Suprapubic skin (tissue), 4 donors: ENCODE results near the gene PITX1. TPM values are rescaled to one million over a fixed set of nuclear protein-coding genes. Genes with fewer than 3 reads are reported as not detected.

Experiments
- DNase-seq, 2 donors: peaks; one replicate each; pipeline ENCODE4 v3.0.0-alpha.2; 2019; ENCODE audit warnings: low spot score in 2 of 2
- H3K27ac ChIP-seq: fragments of 200-600 bp; sonication (generic); one replicate; pipeline ENCODE4 v1.5.1; 2019
- H3K27me3 ChIP-seq: fragments of 200-600 bp; sonication (generic); one replicate; pipeline ENCODE4 v1.5.1; 2019
- H3K36me3 ChIP-seq: fragments of 200-600 bp; sonication (generic); one replicate; pipeline ENCODE4 v1.5.1; 2019
- H3K4me1 ChIP-seq: fragments of 200-600 bp; sonication (generic); one replicate; pipeline ENCODE4 v1.5.1; 2019
- H3K4me3 ChIP-seq: fragments of 200-600 bp; sonication (generic); one replicate; pipeline ENCODE4 v1.5.1; 2019; ENCODE audit warnings: mild to moderate bottlenecking
- H3K9me3 ChIP-seq: fragments of 200-600 bp; sonication (generic); one replicate; pipeline ENCODE4 v1.5.1; 2019
- EP300 ChIP-seq: sonication (generic); formaldehyde crosslinking; IDR thresholded peaks from one replicate; pipeline ENCODE4 v1.6.1; 2017; ENCODE audit warnings: antibody characterized with exemption
- POLR2A ChIP-seq, 2 donors: fragments of 450-650 bp; IDR thresholded peaks; one replicate each; pipeline ENCODE4 v1.6.1; 2017; ENCODE audit warnings: antibody characterized with exemption in 2 of 2, mild to moderate bottlenecking in 2 of 2, moderate library complexity in 2 of 2
- POLR2AphosphoS5 ChIP-seq, 3 donors: sonication (generic); formaldehyde crosslinking; IDR thresholded peaks; one replicate each; pipeline ENCODE4 v1.6.1; 2017; ENCODE audit warnings: antibody characterized with exemption in 3 of 3
- WGBS: methylation state at CpG from one replicate; pipeline ENCODE4 v1.1.5; 2018; 5-methylcytosine and 5-hydroxymethylcytosine counted together
- total RNA-seq, 4 donors: library from RNA; depleted of rRNA; stranded (reverse); fragments of >200 nt; gene quantifications; one replicate each; pipeline ENCODE4 v1.1.0, GENCODE V29; 2016
- TF ChIP-seq, protein P1 (sequence below), 2 donors: fragments of 200-600 bp in 1 of 2; fragments of 450-650 bp in 1 of 2; sonication (generic) in 1 of 2; IDR thresholded peaks; one replicate each; pipeline ENCODE4 v1.5.1; 2016 to 2019; ENCODE audit warnings: antibody characterized with exemption in 2 of 2, mild to moderate bottlenecking in 1 of 2, moderate library complexity in 1 of 2

PITX1 gene
- total RNA-seq, 4 donors from 2014 or later: 0.64 to 2.4 (median 1.4) TPM

DNA sequence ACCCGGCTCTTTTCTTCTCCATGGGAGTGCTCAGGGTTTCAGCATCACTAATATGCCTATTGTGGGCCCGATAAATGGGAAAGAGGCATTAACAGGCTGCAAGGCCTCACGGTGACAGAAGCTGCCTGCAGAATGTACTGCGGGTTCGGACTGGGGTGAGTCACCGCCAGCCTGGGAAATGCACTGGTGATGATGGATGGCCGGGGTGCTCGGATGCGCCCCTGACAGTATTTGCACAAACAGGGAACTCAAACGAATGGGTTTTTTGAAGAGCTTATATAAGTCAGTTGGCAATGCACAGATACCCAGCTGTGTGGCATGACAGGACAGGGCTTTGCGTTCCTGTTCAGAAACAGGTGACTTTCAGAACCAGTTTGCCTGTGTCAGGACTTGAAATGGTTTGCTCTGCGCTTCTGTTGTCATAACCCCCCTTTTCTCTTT is 42.0 kb upstream of the PITX1 start:
- Histone ChIP-seq H3K36me3 (no peaks in the 10 kb centered on the region), H3K27ac (no peak overlapping the region), H3K4me1 (peaks cover 5% of the 10 kb centered on the region), H3K9me3 (no peaks in the 10 kb centered on the region), H3K27me3 (peaks cover 4% of the 10 kb centered on the region), H3K4me3 (no peak overlapping the region)
- 76% methylated on average over 7 of the region's 12 CpGs for WGBS
- peak in 1 of 2 donors; percentile 66 for DNase-seq
- TF ChIP-seq, protein P1, sequence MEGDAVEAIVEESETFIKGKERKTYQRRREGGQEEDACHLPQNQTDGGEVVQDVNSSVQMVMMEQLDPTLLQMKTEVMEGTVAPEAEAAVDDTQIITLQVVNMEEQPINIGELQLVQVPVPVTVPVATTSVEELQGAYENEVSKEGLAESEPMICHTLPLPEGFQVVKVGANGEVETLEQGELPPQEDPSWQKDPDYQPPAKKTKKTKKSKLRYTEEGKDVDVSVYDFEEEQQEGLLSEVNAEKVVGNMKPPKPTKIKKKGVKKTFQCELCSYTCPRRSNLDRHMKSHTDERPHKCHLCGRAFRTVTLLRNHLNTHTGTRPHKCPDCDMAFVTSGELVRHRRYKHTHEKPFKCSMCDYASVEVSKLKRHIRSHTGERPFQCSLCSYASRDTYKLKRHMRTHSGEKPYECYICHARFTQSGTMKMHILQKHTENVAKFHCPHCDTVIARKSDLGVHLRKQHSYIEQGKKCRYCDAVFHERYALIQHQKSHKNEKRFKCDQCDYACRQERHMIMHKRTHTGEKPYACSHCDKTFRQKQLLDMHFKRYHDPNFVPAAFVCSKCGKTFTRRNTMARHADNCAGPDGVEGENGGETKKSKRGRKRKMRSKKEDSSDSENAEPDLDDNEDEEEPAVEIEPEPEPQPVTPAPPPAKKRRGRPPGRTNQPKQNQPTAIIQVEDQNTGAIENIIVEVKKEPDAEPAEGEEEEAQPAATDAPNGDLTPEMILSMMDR (IDR thresholded peaks at IDR 0.05): no peak
- no peak for TF ChIP-seq POLR2AphosphoS5 (IDR thresholded peaks at IDR 0.05)
- no peak for TF ChIP-seq POLR2A (IDR thresholded peaks at IDR 0.05)
- no peak for TF ChIP-seq EP300

DNA sequence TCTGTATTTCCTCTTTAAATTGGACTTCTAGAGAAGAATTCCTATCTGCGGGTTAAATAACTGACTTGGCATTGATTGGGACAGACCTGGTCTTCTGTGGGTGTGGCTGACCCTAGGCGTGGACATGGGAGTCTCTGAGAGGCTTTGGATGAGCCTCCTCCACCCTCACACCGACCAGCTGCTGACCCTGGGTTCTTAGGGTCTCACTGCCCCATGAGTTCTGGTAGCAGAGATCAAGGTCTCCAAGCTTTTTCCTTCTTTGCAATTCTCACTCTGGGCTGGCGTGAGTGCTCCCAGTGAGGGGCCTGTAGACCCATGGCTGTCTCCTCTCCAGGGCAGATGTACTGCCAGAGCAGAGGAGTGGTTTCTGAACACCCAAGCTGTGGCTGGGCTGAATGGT is 41.6 kb upstream of the PITX1 start:
- no peak overlapping the region for H3K4me3 ChIP-seq
- H3K4me1 ChIP-seq: peaks cover 5% of the 10 kb centered on the region
- H3K27ac ChIP-seq: no peak overlapping the region
- H3K36me3 ChIP-seq: no peaks in the 10 kb centered on the region
- H3K27me3 ChIP-seq: peaks cover 5% of the 10 kb centered on the region
- WGBS: 93% methylated on average over 3 of the region's 4 CpGs
- DNase-seq: peak; percentile 15 to 50
- TF ChIP-seq, protein P1 (IDR thresholded peaks at IDR 0.05): no peak
- TF ChIP-seq POLR2A (IDR thresholded peaks at IDR 0.05): no peak
- TF ChIP-seq POLR2AphosphoS5 (IDR thresholded peaks at IDR 0.05): no peak
- TF ChIP-seq EP300: no peak
- H3K9me3 ChIP-seq: no peaks in the 10 kb centered on the region

DNA sequence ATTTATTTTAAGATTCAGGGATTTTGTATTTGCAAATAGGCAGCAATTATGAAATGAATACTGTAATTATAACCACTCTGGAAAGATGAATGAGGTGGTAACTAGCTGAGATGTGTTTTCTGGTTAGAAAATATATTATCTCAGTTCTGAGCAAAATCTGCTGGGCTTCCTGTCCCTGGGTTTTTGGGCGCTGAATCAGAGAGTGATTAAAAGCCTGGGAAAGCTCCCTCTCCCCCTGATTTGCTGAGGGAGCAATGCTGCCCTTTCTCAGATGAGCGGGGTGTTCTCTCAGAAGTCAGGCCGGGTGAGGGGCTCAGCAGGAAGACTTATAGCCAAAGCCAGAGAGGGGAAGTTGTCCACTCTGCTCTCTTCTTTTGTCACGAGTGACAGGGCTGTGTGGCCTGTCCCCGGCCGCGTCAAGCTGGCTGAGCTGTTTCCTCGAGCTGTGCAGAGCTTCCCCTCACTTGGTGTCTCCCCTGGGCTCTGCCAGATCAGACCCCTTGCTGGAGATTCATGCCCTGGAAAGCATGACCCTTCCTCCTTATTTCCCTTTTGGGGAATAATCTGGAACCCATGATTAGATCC is 39.8 kb upstream of the PITX1 start:
- peaks cover 5% of the 10 kb centered on the region for H3K4me1 ChIP-seq
- H3K36me3 ChIP-seq: no peaks in the 10 kb centered on the region
- WGBS: 67% methylated on average over 6 of the region's 8 CpGs
- no peak overlapping the region for H3K27ac ChIP-seq
- H3K4me3 ChIP-seq: no peak overlapping the region
- no peaks in the 10 kb centered on the region for H3K9me3 ChIP-seq
- H3K27me3 ChIP-seq: peaks cover 5% of the 10 kb centered on the region
- DNase-seq: peak in 1 of 2 donors; percentile 56
- TF ChIP-seq EP300 (no peak), POLR2AphosphoS5 (IDR thresholded peaks at IDR 0.05) (no peak), POLR2A (IDR thresholded peaks at IDR 0.05) (no peak)
- TF ChIP-seq, protein P1 (IDR thresholded peaks at IDR 0.05): no peak

DNA sequence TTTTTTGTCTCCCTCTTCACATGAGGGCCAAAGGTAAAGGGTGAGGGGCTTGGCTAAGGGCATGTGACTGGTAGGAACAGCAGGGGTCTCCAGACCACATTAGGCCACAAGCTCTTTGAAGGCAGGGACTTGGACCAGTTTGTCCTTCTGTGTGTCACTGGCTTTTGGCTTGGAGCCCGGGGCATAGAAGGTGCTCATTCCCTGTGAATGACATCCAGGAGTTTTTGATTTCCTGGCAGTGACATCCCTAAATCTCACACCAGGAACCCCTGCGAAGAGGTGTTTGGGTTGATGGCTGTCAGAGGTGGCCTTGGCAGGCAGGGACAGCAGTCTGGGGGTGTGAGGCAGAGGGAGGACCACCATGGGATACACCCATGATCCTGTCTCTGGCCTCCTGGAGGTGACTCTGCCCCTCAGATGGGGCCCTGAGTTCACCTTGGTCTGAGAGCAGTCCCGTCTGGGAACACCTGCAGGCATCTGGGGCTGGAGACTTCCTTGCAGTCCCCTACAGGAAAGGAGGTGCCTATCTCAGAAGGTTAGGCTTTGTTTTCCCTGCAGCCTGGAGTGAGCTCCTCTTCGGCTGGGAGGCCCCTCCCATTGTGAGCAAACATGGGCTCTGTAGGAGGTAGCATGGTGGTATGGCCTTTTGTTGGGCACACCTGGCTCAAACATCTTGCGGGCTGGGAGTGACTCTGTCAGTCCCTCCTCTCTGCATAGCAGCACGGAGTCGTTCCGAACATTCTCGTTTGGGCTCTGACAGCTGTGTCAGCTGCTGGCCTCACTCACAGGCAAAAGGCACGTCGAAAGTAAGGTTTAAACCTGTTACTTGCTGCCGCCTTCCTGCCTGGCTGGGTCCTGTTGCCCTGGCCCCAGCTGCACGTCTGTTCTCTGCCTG is 38.6 kb upstream of the PITX1 start:
- Histone ChIP-seq H3K27ac (no peak overlapping the region), H3K4me1 (peaks cover 5% of the 10 kb centered on the region), H3K4me3 (no peak overlapping the region), H3K9me3 (no peaks in the 10 kb centered on the region), H3K36me3 (no peaks in the 10 kb centered on the region), H3K27me3 (peaks cover 5% of the 10 kb centered on the region)
- 49% methylated on average over 13 of the region's 13 CpGs for WGBS
- TF ChIP-seq EP300 (no peak), POLR2AphosphoS5 (IDR thresholded peaks at IDR 0.05) (no peak), POLR2A (IDR thresholded peaks at IDR 0.05) (no peak)
- TF ChIP-seq, protein P1 (IDR thresholded peaks at IDR 0.05): no peak
- peak in 1 of 2 donors; percentile 60 for DNase-seq

DNA sequence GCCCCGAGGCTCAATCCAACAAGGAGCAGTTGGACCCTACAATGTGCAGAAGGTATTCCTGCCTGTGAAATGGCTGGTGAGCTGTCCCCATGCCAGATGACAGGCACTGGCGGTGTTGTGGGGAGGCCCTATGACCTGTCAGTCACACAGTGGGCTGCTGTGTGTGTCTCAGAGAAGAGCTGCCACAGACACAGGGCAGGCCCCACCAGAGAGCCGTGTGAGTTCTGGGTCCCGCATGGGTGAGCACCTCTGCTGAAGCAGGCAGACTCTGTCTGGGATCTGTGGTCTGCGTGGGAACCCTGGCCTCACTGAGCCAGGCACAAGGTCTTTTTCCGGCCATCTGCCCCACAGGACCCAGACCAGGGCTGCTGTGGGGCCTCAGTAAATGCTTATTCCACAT is 37.3 kb upstream of the PITX1 start:
- peaks cover 5% of the 10 kb centered on the region for H3K4me1 ChIP-seq
- no CpG with 5 or more reads among the region's 6 CpGs for WGBS
- no peak overlapping the region for H3K27ac ChIP-seq
- H3K4me3 ChIP-seq: no peak overlapping the region
- H3K36me3 ChIP-seq: no peaks in the 10 kb centered on the region
- TF ChIP-seq EP300: no peak
- TF ChIP-seq POLR2A (IDR thresholded peaks at IDR 0.05): no peak
- TF ChIP-seq, protein P1 (IDR thresholded peaks at IDR 0.05): no peak
- TF ChIP-seq POLR2AphosphoS5 (IDR thresholded peaks at IDR 0.05): no peak
- peaks cover 8% of the 10 kb centered on the region for H3K27me3 ChIP-seq
- no peaks in the 10 kb centered on the region for H3K9me3 ChIP-seq
- peak; percentile 6 to 53 for DNase-seq
